Heart right ventricle (tissue), 16 donors: ENCODE results near the gene STRA8. TPM values are rescaled to one million over a fixed set of nuclear protein-coding genes. Genes with fewer than 3 reads are reported as not detected.

ENCODE experiments used
- ATAC-seq, 8 donors: fragments of 200-7000 bp; cut with Tn5 transposase; one replicate each; pipeline ENCODE4 v1.9.1; 2020; ENCODE audit warnings: mild to moderate bottlenecking in 8 of 8, moderate library complexity in 8 of 8, moderate number of reproducible peaks in 1 of 8
- DNase-seq, 2 donors: peaks; one replicate each; pipeline ENCODE4 v3.0.0-alpha.2; 2020
- H3K27ac ChIP-seq, 10 donors: fragments of 200-600 bp; sonication (generic) in 2 of 10; one replicate each; pipeline versions ENCODE4 v1.5.0 to v1.8.0; 2020 to 2022; ENCODE audit warnings: mild to moderate bottlenecking in 3 of 10
- H3K27me3 ChIP-seq, 7 donors: fragments of 200-600 bp; one replicate each; pipeline ENCODE4 v1.8.0; 2021 to 2022; ENCODE audit warnings: mild to moderate bottlenecking in 2 of 7
- H3K36me3 ChIP-seq, 9 donors: fragments of 200-600 bp; sonication (generic) in 1 of 9; one replicate each; pipeline versions ENCODE4 v1.5.0 to v1.8.0; 2020 to 2022; ENCODE audit warnings: mild to moderate bottlenecking in 2 of 9
- H3K4me1 ChIP-seq, 9 donors: fragments of 200-600 bp; sonication (generic) in 1 of 9; one replicate each; pipeline versions ENCODE4 v1.5.0 to v1.8.0; 2020 to 2022; ENCODE audit warnings: mild to moderate bottlenecking in 4 of 9
- H3K4me3 ChIP-seq, 10 donors: fragments of 200-600 bp; sonication (generic) in 2 of 10; one replicate each; pipeline versions ENCODE4 v1.5.0 to v1.8.0; 2020 to 2022; ENCODE audit warnings: mild to moderate bottlenecking in 7 of 10, moderate library complexity in 2 of 10
- H3K9me3 ChIP-seq, 11 donors: fragments of 200-600 bp in 10 of 11; sonication (generic) in 2 of 11; one replicate each; pipeline versions ENCODE4 v1.5.0 to v1.8.0; 2013 to 2022; ENCODE audit warnings: mild to moderate bottlenecking in 2 of 11, control low read depth in 1 of 11, moderate library complexity in 1 of 11
- CTCF ChIP-seq, 9 donors: fragments of 200-600 bp; sonication (generic) in 2 of 9; IDR thresholded peaks; one replicate each; pipeline versions ENCODE4 v1.5.0 to v1.8.0; 2021 to 2022; ENCODE audit warnings: antibody characterized with exemption in 9 of 9, mild to moderate bottlenecking in 5 of 9, moderate library complexity in 1 of 9
- WGBS, 2 donors: extraction: QIAGEN DNeasy Blood & Tissue Kit; methylation state at CpG; one replicate each; pipeline ENCODE4 v1.1.7; 2013; ENCODE audit warnings: inconsistent platforms in 1 of 2; 5-methylcytosine and 5-hydroxymethylcytosine counted together
- intact Hi-C, 10 donors: fragments of 100-400 bp; cut with DNase I; formaldehyde crosslinking; loops; one replicate each; pipeline versions ENCODE4 v1.11.1 to v1.14.2; 2022
- polyA plus RNA-seq, 2 donors: library from polyadenylated mRNA; stranded (reverse); fragments of 200-250 nt; gene quantifications; one replicate each; pipeline ENCODE4 v1.2.3, GENCODE V29; 2013
- total RNA-seq, 10 donors: library from RNA; stranded (reverse); fragmentation: NEBNext Ultra II Directional in 3 of 10; extraction: Animal tissue kit (Norgen Biotek cat#: 25700) in 3 of 10; gene quantifications; one replicate each; pipeline versions ENCODE4 v1.2.1 to v1.2.4, GENCODE V29; 2021 to 2023
- donor health status: Arrhythmogenic right ventricular cardiomyopathy.
- donor health status: ischemic (EF 13 %, LVEDD 7.1; RV severe dilation, severe dysfunction).
- donor health status: healthy with polysubstance abuse.
- donor health status: DM: no; HTN: yes; CAD: no.
- donor health status: DM: no; HTN: no; CAD: no.
- donor health status: ischemic (EF 25% LVEDD 6.9; RV normal size, moderate dysfunction).
- donor health status: ischemic (EF 25% LVEDD 5.7; RV mildly dilated, moderate dysfunction).
- donor health status: healthy.
- donor health status: DM: yes; HTN: yes; CAD: no.
- donor health status: Ischemic cardiomyopathy.
- donor health status: ischemic (EF 35%, LVEDD 5.7; RV mildly dilated, moderate dysfunction).
- donor health status: nonischemic (EF 11% LVEDD 7.7; RV severe dilation, severe dysfunction).
- donor health status: DM: yes; HTN: yes; CAD: no.
- donor health status: PGD.
- donor health status: ischemic (EF 29% LVEDD 5.4; RV normal size, mild dysfunction).
- donor health status: nonischemic (EF 23%, LVEDD 6.1; RV moderate dilation, normal function).

Gene STRA8
- total and polyA plus RNA-seq, 12 donors = not detected

GRCh38 chr7:135265637-135266036 is 32.0 kb downstream of the STRA8 start:
- TF ChIP-seq CTCF (IDR thresholded peaks at IDR 0.05) = no peak
- ATAC-seq = no peak

GRCh38 chr7:135269921-135270320 is 36.3 kb downstream of the STRA8 start:
- 93 to 95% methylated on average over 11 of the region's 11 CpGs for WGBS, 2 donors
- H3K27ac ChIP-seq = no peak overlapping the region
- no peak for DNase-seq
- peaks cover 0 to 5% (median 0%) of the 10 kb centered on the region in 7 donors for H3K27me3 ChIP-seq
- peaks cover 0 to 29% (median 5%) of the 10 kb centered on the region in 11 donors for H3K9me3 ChIP-seq
- intact Hi-C loops = loop anchor here in 4 of 10 donors (10.0 kb wide), 2 partner anchors 375 to 585 kb away; no protein-coding TSS in a partner anchor
- H3K4me1 ChIP-seq = peaks cover 0 to 5% (median 0%) of the 10 kb centered on the region in 9 donors
- H3K4me3 ChIP-seq = no peak overlapping the region
- no peak for TF ChIP-seq CTCF (IDR thresholded peaks at IDR 0.05)
- H3K36me3 ChIP-seq = no peaks in the 10 kb centered on the region
- no peak for ATAC-seq

More at GRCh38 chr7:135265637-135266036, 32.0 kb downstream of the STRA8 start:
- Histone ChIP-seq H3K4me3 (no peak overlapping the region), H3K36me3 (no peaks in the 10 kb centered on the region), H3K27ac (no peak overlapping the region), H3K9me3 (peaks cover 0 to 30% (median 5%) of the 10 kb centered on the region in 11 donors), H3K4me1 (peaks cover 0 to 13% (median 0%) of the 10 kb centered on the region in 9 donors), H3K27me3 (peaks cover 0 to 2% (median 0%) of the 10 kb centered on the region in 7 donors)
- 75 to 78% methylated on average over 1 of the region's 1 CpG for WGBS, 2 donors
- DNase-seq = no peak
- intact Hi-C loops = no loop called here

- WGBS, 2 donors = 75 to 80% methylated on average over 23 of the region's 23 CpGs
- peak in 2 of 8 donors; percentile 9 to 39 for ATAC-seq
- intact Hi-C loops = loop anchor here in 4 of 10 donors (10.0 kb wide), 2 partner anchors 374 to 586 kb away; no protein-coding TSS in a partner anchor
- Histone ChIP-seq H3K27me3 (peaks cover 0 to 5% (median 0%) of the 10 kb centered on the region in 7 donors), H3K36me3 (no peaks in the 10 kb centered on the region), H3K4me1 (peaks cover 0 to 5% (median 0%) of the 10 kb centered on the region in 9 donors), H3K27ac (no peak overlapping the region), H3K4me3 (no peak overlapping the region), H3K9me3 (peaks cover 0 to 21% (median 0%) of the 10 kb centered on the region in 11 donors)
- DNase-seq = no peak
- TF ChIP-seq CTCF (IDR thresholded peaks at IDR 0.05) = no peak
Measured at GRCh38 chr7:135270577-135271254, 37.1 kb downstream of the STRA8 start.

GRCh38 chr7:135271255-135271615 is 37.6 kb downstream of the STRA8 start:
- no peak for TF ChIP-seq CTCF (IDR thresholded peaks at IDR 0.05)
- Histone ChIP-seq H3K27ac (no peak overlapping the region), H3K4me1 (peaks cover 0 to 5% (median 0%) of the 10 kb centered on the region in 9 donors), H3K36me3 (no peaks in the 10 kb centered on the region), H3K4me3 (no peak overlapping the region), H3K27me3 (peaks cover 0 to 5% (median 0%) of the 10 kb centered on the region in 7 donors), H3K9me3 (peaks cover 0 to 15% (median 0%) of the 10 kb centered on the region in 11 donors)
- intact Hi-C loops = loop anchor here in 4 of 10 donors (10.0 kb wide), 2 partner anchors 374 to 586 kb away; no protein-coding TSS in a partner anchor
- WGBS, 2 donors = 85 to 91% methylated on average over 10 of the region's 10 CpGs
- DNase-seq = no peak
- no peak for ATAC-seq
